Adrenal gland (tissue), 19 donors: ENCODE results near the gene SLFNL1. TPM values are rescaled to one million over a fixed set of nuclear protein-coding genes. Genes with fewer than 3 reads are reported as not detected.

Source experiments
- DNase-seq, 7 donors: peaks; one replicate each; pipeline ENCODE4 v3.0.0-alpha.2; 2019 to 2020
- H3K27ac ChIP-seq, 5 donors: fragments of 200-600 bp; sonication (generic) in 4 of 5; 1 replicate in 3 of 5; 2 replicates in 2 of 5; pipeline versions ENCODE4 v1.5.1 to v1.8.0; 2016 to 2020; ENCODE audit warnings: mild to moderate bottlenecking in 1 of 5
- H3K27me3 ChIP-seq: fragments of 200-600 bp; 2 replicates; pipeline ENCODE4 v1.8.0; 2021
- H3K36me3 ChIP-seq, 2 donors: fragments of 200-600 bp; replicated peaks in 1 of 2; 1 replicate in 1 of 2; 2 replicates in 1 of 2; pipeline versions ENCODE4 v1.5.1 to v1.8.0; 2018 to 2022
- H3K4me1 ChIP-seq, 2 donors: fragments of 200-600 bp; replicated peaks in 1 of 2; 1 replicate in 1 of 2; 2 replicates in 1 of 2; pipeline versions ENCODE4 v1.5.1 to v1.8.0; 2018 to 2021
- H3K4me3 ChIP-seq, 4 donors: fragments of 200-600 bp; sonication (generic) in 3 of 4; one replicate each; pipeline ENCODE4 v1.5.1; 2016 to 2018
- H3K9me3 ChIP-seq, 3 donors: fragments of 200-600 bp; sonication (generic) in 1 of 3; replicated peaks in 1 of 3; 1 replicate in 2 of 3; 2 replicates in 1 of 3; pipeline versions ENCODE4 v1.5.1 to v1.8.0; 2016 to 2021
- POLR2A ChIP-seq, 2 donors: fragments of 450-650 bp; IDR thresholded peaks; one replicate each; pipeline ENCODE4 v1.6.1; 2017; ENCODE audit warnings: antibody characterized with exemption in 2 of 2, mild to moderate bottlenecking in 2 of 2, moderate library complexity in 1 of 2
- WGBS, 4 donors: extraction: QIAGEN DNeasy Blood & Tissue Kit in 2 of 4; methylation state at CpG; one replicate each; pipeline versions ENCODE4 v1.1.5 to v1.1.7; 2013 to 2017; 5-methylcytosine and 5-hydroxymethylcytosine counted together
- intact Hi-C, 2 donors: fragments of 100-400 bp; cut with DNase I; formaldehyde crosslinking; loops; one replicate each; pipeline versions ENCODE4 v1.14.1 to v1.15.0; 2022 to 2023
- long read RNA-seq, 10 donors: library from polyadenylated mRNA in 3 of 10; unstranded in 2 of 10; stranded (forward) in 1 of 10; transcript quantifications; one replicate each; pipeline ENCODE4 v2.0.0 and lab custom pipeline, GENCODE V29; 2021 to 2026
- polyA plus RNA-seq, 3 donors: library from polyadenylated mRNA; stranded (reverse); fragments of 200-250 nt in 2 of 3; fragments of 350-450 nt in 1 of 3; fragmentation: Illumina TruSeq in 1 of 3; extraction: RNeasy Lipid Tissue Mini Kit (QIAGEN cat#74804) in 1 of 3; gene quantifications; one replicate each; pipeline ENCODE4 v1.2.3, GENCODE V29; 2013 to 2014
- total RNA-seq, 9 donors: library from RNA; depleted of rRNA in 4 of 9; stranded (reverse); fragments of >200 nt in 4 of 9; fragments of 120-200 nt in 1 of 9; fragmentation: NEBNext Ultra II Directional in 1 of 9; extraction: Animal tissue kit (Norgen Biotek cat#: 25700) in 1 of 9; gene quantifications; one replicate each; pipeline versions ENCODE4 v1.1.0 to v1.2.4, GENCODE V29; 2013 to 2023
- TF ChIP-seq, protein P1 (sequence below), 6 experiments: fragments of 450-650 bp in 4 of 6; fragments of 200-600 bp in 2 of 6; sonication (generic) in 1 of 6; IDR thresholded peaks; 1 replicate in 5 of 6; 2 replicates in 1 of 6; pipeline versions ENCODE4 v1.5.1 to v1.8.0; 2016 to 2021; ENCODE audit warnings: antibody characterized with exemption in 6 of 6, mild to moderate bottlenecking in 2 of 6, moderate library complexity in 1 of 6
- donor health status: healthy with polysubstance abuse.
- donor health status: Bipolar disorder and iron deficiency.
- donor health status: DM: yes; HTN: yes; CAD: no.
- donor health status: DM: no; HTN: no; CAD: no.
- donor health status: DM: no; HTN: no; CAD: no.
- donor health status: DM: yes; HTN: yes; CAD: no.

Gene SLFNL1
- total RNA-seq (1 to 10 TPM in 1 of 9 donors, under 1 TPM in 8; 0.06 to 1.1 (median 0.22) TPM), polyA plus RNA-seq (1 to 10 TPM in 1 of 3 donors, under 1 TPM in 1, not detected in 1; 0.47 to 1.4 TPM)
- long read RNA-seq, donor 1: 0 reads
- long read RNA-seq, donor 2: 0 reads
- long read RNA-seq, donor 3: 0 reads
- long read RNA-seq, donor 4, partial matches to known transcripts: 0 of 1 reads
- long read RNA-seq, donor 4, other reads (novel, unspliced or antisense): 1 of 1 reads
- long read RNA-seq, donor 5, partial matches to known transcripts: 0 of 1 reads
- long read RNA-seq, donor 5, other reads (novel, unspliced or antisense): 1 of 1 reads
- long read RNA-seq, donor 6, partial matches to known transcripts: 0 of 1 reads
- long read RNA-seq, donor 6, other reads (novel, unspliced or antisense): 1 of 1 reads
- long read RNA-seq, donor 7: 0 reads
- long read RNA-seq, donor 8: 0 reads
- long read RNA-seq, donor 9: 0 reads
- long read RNA-seq, donor 10: 0 reads

DNA sequence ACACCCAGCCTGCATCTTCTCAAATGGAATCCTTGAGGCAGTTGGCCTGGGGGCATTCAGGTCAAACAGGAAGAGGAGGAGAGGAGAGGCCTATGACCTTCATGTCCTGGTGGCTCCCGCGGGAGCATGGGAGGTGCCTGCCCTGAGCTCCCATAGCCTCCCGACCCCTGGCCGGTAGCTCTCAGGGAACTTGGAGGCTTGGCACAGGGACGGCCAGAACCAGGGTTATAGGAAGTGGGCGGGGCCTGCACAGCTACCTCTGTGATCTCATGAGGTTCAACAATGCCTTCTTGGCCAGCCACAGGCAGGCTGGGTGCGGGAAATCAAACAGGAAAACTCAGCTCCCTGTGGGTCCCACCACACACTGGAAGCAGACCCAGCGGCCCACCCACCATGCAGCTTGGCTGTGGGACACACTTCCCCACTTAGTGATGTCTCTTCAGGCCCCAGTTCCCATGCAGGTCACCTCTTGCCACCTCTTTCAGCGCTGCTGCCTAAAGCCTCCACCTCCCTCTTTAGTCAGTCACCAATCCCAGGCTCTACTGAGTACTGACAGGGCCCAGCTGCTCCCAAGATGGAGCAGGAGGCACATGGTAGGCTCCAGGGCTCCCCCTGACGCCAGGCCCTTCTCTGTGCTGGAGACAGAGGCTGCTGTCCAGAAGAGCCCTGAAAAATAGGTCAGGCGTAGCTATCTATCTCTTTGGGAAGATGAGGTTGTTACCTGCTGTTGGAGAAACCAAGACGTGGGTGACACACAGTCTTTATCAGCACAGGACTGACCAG is at the start of gene SLFNL1:
Gene SLFNL1, minus strand, starts transcription at position 200 of the 783 bp plus-strand sequence. CDS start 1,065 bp downstream, outside the sequence.
- TF ChIP-seq, protein P1, sequence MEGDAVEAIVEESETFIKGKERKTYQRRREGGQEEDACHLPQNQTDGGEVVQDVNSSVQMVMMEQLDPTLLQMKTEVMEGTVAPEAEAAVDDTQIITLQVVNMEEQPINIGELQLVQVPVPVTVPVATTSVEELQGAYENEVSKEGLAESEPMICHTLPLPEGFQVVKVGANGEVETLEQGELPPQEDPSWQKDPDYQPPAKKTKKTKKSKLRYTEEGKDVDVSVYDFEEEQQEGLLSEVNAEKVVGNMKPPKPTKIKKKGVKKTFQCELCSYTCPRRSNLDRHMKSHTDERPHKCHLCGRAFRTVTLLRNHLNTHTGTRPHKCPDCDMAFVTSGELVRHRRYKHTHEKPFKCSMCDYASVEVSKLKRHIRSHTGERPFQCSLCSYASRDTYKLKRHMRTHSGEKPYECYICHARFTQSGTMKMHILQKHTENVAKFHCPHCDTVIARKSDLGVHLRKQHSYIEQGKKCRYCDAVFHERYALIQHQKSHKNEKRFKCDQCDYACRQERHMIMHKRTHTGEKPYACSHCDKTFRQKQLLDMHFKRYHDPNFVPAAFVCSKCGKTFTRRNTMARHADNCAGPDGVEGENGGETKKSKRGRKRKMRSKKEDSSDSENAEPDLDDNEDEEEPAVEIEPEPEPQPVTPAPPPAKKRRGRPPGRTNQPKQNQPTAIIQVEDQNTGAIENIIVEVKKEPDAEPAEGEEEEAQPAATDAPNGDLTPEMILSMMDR (IDR thresholded peaks at IDR 0.05): no peak
- TF ChIP-seq POLR2A (IDR thresholded peaks at IDR 0.05): no peak
- H3K9me3 ChIP-seq: no peaks in the 10 kb centered on the region
- WGBS, 4 donors: 42 to 69% (median 59%) methylated on average over 8 to 12 of the region's 12 CpGs
- H3K36me3 ChIP-seq: peaks cover 0 to 6% of the 10 kb centered on the region in 2 donors
- H3K4me3 ChIP-seq: no peak within 1 kb of the TSS
- no peaks in the 10 kb centered on the region for H3K27me3 ChIP-seq
- H3K27ac ChIP-seq: peak within 1 kb of the TSS in 2 of 5 donors; percentile 12 to 40
- peaks cover 0 to 8% of the 10 kb centered on the region in 2 donors for H3K4me1 ChIP-seq
- intact Hi-C loops: no loop called here
- peak in 2 of 7 donors; percentile 45 to 70 for DNase-seq

- WGBS, 4 donors: 92 to 98% (median 96%) methylated on average over 5 of the region's 5 CpGs
- no peaks in the 10 kb centered on the region for H3K9me3 ChIP-seq
- DNase-seq: no peak
- TF ChIP-seq, protein P1 (IDR thresholded peaks at IDR 0.05): no peak
- no peak for TF ChIP-seq POLR2A (IDR thresholded peaks at IDR 0.05)
- no peak overlapping the region for H3K27ac ChIP-seq
- no peak overlapping the region for H3K4me3 ChIP-seq
- intact Hi-C loops: no loop called here
- no peaks in the 10 kb centered on the region for H3K36me3 ChIP-seq
- no peaks in the 10 kb centered on the region for H3K4me1 ChIP-seq
- H3K27me3 ChIP-seq: no peaks in the 10 kb centered on the region
Measured at GRCh38 chr1:41056907-41057306, 35.4 kb upstream of the SLFNL1 start.

DNA sequence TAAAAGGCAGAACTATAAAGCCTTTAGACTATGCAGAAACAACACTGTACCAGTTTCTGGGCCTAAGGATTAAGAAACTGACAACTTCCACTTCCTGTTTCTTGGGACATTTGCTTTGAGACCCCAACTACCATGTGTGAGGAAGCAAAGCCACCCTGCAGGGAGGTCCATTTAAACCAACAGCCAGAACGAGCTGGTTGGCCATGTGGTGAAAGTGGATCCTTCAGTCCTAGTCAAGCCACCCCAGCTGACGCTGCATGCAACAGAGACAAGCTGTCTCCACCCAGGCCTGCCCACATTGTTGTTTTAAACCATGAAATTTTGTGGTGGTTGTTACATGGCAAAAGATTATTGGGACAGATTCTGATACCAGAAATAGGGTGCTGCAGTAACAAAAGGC is 31.8 kb upstream of the SLFNL1 start:
- no peaks in the 10 kb centered on the region for H3K9me3 ChIP-seq
- no peak overlapping the region for H3K27ac ChIP-seq
- H3K27me3 ChIP-seq: no peaks in the 10 kb centered on the region
- intact Hi-C loops: no loop called here
- H3K4me1 ChIP-seq: no peaks in the 10 kb centered on the region
- no peak for TF ChIP-seq POLR2A (IDR thresholded peaks at IDR 0.05)
- TF ChIP-seq, protein P1 (IDR thresholded peaks at IDR 0.05): no peak
- H3K36me3 ChIP-seq: peaks cover 0 to 5% of the 10 kb centered on the region in 2 donors
- no peak for DNase-seq
- no peak overlapping the region for H3K4me3 ChIP-seq
- WGBS, 4 donors: 65 to 100% (median 83%) methylated on average over 2 of the region's 2 CpGs

DNA sequence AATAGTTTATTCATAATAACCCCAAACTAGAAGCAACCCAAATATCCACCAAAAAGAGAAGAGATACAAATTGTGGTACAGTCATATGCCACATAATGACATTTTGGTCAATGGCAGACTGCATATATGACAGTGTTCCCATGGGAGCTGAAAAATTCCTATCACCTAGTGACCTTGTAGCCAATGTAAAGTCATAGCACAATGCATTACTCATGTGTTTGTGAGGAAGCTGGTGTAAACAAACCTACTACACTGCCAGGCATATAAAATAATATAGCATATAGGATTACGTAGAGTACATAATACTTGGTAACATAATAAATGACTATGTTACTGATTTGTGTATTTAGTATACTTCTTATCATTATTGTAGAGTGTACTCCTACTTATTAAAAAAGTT is 29.5 kb upstream of the SLFNL1 start:
- no peaks in the 10 kb centered on the region for H3K27me3 ChIP-seq
- H3K36me3 ChIP-seq: peaks cover 0 to 17% of the 10 kb centered on the region in 2 donors
- intact Hi-C loops: no loop called here
- DNase-seq: no peak
- no peak overlapping the region for H3K4me3 ChIP-seq
- no peak overlapping the region for H3K27ac ChIP-seq
- no peaks in the 10 kb centered on the region for H3K9me3 ChIP-seq
- 91 to 100% (median 99%) methylated on average over 1 of the region's 1 CpG for WGBS, 4 donors
- no peak for TF ChIP-seq POLR2A (IDR thresholded peaks at IDR 0.05)
- TF ChIP-seq, protein P1 (IDR thresholded peaks at IDR 0.05): no peak
- H3K4me1 ChIP-seq: no peaks in the 10 kb centered on the region
